Medulla oblongata (tissue), 1 donor: ENCODE data around the gene ZNF425.
"Not testable (repeated sequence)": the region's sequence is repeated elsewhere in the genome, so short reads cannot be mapped to it uniquely, and the experiment has no call there.

ENCODE experiments used
- DNase-seq: peaks from one replicate; pipeline ENCODE4 v3.0.0-alpha.2; 2015; ENCODE audit errors: extremely low spot score

The ZNF425 gene

GRCh38 chr7:149071641-149072437 is 54.3 kb downstream of the ZNF425 start:
- DNase-seq, result no peak

DNA sequence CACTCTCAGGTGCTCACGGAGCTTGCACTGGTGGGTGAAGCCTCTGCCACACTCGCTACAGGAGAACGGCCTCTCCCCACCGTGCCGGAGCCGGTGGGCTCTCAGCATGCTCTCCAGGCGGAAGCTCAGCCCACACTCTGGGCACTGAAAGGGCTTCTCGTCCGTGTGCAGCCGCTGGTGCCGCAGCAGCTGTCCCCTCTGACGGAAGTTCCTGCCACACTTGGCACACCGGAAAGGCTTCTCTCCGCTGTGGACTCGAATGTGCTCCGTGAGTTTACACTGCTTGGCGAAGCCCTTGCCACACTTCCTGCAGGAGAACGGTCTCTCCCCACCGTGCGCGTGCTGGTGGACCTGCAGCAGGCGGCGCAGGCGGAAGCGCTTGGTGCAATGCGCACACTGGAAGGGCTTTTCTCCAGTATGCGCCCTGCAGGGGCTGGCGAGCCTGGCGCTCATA is 54.9 kb downstream of the ZNF425 start:
- no peak for DNase-seq

DNA sequence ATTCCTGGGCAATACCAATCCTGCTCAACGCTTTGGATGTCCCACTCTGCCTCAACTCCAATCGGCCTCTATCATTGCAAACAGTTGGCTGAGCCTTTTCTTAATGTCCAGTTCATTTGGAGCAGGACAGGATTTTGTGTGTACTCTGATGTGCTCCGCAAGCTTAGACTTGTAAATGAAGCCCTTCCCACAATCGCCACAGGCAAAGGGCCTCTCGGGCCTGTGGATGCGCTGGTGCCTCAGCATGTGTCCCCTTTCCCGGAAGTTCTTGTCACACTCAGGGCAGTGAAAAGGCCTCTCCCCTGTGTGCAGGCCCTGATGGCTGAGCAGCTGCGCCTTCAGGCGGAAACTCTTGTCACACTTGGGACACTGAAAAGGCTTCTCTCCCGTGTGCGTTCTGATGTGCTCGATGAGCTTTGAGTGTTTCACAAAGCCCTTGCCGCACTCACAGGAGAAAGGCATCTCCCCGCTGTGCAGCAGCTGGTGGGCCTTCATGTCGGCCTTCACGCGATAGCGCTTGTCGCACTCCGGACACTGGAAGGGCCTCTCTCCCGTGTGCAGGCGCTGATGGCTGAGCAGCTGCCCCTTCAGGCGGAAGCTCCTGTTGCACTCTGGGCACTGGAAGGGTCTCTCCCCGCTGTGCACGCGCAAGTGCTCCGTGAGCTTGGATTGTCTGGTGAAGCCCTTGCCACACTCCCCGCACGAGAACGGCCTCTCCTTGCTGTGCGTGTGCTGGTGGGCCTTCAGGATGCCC is 55.6 kb downstream of the ZNF425 start:
- no peak for DNase-seq

DNA sequence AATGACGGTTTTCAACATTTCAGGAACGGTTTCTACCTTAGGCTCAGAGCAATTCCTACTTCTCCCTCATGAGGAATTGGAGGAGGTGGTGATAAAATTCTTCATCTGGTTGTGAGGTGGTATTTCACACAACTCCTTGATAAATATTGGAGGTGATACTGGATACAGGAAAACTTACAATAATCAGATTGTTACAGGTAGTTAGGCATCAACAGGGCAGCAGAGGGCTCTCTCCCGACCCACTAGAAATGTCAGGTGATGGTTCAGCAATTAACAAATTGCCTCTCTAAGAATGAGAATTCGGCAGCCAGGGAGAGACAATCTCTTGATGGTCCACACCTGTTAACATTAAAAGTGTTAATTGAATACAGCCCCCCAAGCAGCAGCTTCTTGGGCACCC is 58.3 kb downstream of the ZNF425 start:
- DNase-seq, result no peak

DNA sequence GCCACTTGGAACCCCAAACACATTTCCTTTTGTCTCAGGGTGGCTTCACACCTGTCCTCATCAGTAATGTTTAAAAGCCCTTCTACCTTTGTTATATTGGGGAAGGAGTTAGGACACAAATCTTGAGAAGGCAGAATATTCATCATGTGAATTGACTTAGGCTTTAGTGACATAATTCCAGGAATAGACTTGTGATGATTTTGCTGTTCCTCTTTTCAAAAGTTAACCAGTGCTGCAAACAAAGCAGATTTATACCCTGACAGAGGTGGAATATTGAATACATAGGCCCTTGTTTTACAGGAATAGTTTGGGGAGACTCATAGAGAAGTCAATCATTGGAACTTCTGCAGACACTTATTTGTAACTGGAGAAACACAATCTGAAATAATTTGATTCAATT is 62.6 kb downstream of the ZNF425 start:
- no peak for DNase-seq

DNA sequence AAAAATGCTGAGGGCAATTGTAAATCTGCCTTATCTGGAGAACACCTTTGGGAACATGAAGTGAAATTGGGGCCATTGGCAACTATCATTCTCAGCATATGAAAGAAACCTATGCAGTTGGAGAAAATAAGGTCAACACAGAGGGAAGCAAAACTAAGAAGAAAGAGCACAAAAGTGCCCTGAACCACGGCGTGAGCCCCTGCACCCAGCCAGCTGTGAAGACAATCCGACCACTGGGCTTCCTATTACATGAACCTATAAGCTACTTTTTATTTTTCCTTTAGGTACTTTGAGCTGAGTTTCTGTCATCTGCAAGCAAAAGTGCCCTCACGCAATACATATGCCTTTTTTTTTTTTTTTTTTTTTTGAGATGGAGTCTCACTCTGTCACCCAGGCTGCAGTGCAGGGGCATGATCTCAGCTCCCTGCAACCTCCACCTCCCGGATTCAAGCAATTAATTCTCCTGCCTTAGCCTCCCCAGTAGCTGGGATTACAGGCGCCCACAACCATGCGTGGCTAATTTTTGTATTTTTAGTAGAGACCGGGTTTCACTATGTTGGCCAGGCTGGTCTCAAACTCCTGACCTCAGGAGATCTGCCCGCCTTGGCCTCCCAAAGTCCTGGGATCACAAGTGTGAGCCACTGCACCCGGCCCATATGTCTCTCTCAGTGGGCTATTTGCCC is 63.8 kb downstream of the ZNF425 start:
- not testable (repeated sequence) for DNase-seq

DNA sequence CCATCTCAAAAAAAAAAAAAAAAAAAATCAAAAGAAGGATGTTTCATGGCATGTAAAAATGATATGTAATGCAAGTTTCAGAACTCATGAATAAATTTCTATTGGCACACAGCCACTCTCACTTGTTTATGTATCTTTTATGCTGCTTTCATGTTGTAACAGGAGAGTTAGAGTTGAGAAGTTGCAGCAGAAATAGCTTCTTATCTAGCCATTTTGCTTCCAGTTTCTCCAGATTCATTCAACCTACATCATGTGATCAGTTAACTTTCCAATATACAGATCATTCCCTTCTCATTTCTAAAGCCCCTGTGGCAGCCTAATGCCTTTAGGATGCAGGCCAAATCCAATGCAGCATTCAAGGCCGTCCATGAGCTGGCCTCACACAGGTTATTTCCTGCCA is 66.0 kb downstream of the ZNF425 start:
- DNase-seq, result no peak

DNA sequence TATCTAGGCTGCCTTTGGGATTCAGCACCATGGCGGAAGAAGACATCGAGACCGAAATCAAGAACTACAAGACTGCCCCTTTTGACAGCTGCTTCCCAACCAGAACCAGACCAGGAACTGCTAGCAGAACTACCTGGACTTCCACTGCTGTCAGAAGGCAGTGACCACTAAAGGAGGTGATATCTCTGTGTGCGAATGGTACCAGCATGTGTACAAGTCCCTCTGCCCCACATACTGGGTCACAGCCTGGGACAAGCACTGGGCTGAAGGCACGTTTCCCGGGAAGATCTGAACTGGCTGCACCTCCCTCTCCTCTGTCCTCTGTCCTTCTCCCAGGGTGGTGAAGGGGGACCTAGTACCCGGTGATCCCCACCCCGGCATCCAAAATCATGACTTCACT is 72.2 kb downstream of the ZNF425 start:
- DNase-seq, result no peak

DNA sequence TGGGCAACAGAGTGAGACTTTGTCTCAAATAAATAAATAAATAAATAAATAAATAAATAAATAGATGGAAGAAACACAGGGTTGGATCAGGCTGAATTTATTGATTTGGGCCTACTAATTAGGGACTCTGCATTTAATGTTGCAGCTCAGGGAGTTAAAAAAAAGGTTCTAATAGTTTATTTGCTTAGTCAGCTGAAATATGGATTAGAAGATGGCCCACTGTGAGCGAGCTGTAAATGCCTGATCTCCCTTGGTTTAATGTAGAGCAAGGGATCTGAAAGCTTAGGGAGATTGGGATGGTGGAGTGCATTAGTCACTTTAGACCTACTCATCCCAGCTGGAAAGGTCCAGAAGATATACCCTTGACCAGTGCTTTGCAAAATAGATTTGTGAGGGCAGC is 72.7 kb downstream of the ZNF425 start:
- no peak for DNase-seq
